Measurements from ENCODE around the gene COL18A1.

GRCh38 chr21:45433301-45433700, 28.3 kb downstream of the COL18A1 start:
- no peak for TF ChIP-seq POLR2A (IDR thresholded peaks at IDR 0.05; ENCODE audit: control extremely low read depth in 1 of 2, low read depth in 2 of 2, low read length in 2 of 2)
- TF ChIP-seq POLR2AphosphoS5 (IDR thresholded peaks at IDR 0.05; ENCODE audit: low read depth, low read length), result no peak
- no peak for TF ChIP-seq SP1 (IDR thresholded peaks at IDR 0.05; ENCODE audit: low read depth, low read length)

All from H1 (cell line).